GM19328 (cell line): ENCODE measurements around the gene TADA3.

Source experiments
- ATAC-seq: cut with Tn5 transposase; IDR thresholded peaks from one replicate; pipeline ENCODE4 v1.9.1; 2021; ENCODE audit warnings: mild to moderate bottlenecking, moderate library complexity; ENCODE audit not compliant: unreplicated experiment

Gene TADA3

DNA sequence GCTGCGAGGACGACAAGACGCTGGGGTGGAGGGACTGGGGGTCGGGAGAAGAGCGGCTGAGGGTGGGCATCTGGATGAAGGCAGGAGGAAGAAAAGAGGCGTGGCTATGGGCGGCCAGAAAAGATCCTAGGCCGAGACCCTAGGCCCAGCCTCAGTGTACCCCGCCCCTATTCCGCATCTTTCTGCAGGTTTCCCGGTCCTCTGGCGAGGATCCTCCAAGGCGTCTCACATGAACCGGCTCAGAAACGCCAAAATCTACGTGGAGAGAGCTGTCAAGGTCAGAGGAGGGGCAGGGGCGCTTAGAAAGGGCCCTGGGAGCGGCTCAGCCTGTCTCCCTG, 18.1 kb upstream of the TADA3 start:
- no peak for ATAC-seq

DNA sequence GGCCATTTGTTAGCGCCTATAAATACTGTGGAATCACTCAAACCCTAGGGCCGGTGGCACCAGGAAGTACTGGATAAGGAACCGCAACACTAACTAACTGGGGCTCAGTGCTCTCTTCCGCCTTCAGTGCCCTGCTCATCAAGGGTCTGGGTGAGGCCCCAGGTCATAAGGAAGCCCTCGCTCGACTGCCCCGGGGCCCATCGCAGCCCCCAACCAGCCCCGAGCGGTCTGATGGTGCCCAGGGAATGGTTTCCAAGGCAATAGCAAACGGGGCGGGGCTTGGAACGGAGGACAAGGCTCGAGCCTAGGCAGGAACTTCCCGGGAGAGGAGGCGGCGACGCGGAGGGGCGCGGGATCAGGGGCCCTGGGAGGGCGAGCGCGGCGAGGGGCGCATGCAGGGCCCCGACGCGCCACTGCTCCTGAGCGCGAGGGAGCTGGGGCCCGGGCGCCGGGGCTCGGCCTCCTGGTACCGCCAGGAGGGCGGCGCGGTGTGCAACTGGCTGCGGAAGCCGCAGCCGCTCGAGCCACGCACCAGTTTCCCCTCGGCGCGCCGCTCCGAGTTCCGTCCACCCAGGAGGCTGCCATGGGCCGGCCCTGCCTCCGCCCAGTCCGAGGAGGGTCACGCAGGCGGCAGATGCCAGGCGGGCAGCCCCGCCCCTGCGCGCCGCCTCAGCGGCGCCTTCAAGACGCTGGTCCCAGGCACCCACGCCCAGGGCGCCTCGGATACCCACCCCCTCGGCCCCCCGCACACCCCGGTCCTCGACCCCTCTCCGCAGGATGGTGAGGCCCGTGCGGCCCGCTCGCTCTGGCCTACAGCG, 17.6 kb upstream of the TADA3 start, which contains the start of gene TTLL3:
TSS of gene TTLL3 (plus strand) at position 648 of the 818 bp plus-strand sequence. CDS start 400 bp downstream, outside the sequence.
- ATAC-seq, result peak; percentile 41

GRCh38 chr3:9809239-9809614, 17.0 kb upstream of the TADA3 start:
- ATAC-seq, result no peak

GRCh38 chr3:9808345-9809037, 16.2 kb upstream of the TADA3 start:
- no peak for ATAC-seq

- no peak for ATAC-seq
Measured at GRCh38 chr3:9807981-9808344, 15.7 kb upstream of the TADA3 start.

DNA sequence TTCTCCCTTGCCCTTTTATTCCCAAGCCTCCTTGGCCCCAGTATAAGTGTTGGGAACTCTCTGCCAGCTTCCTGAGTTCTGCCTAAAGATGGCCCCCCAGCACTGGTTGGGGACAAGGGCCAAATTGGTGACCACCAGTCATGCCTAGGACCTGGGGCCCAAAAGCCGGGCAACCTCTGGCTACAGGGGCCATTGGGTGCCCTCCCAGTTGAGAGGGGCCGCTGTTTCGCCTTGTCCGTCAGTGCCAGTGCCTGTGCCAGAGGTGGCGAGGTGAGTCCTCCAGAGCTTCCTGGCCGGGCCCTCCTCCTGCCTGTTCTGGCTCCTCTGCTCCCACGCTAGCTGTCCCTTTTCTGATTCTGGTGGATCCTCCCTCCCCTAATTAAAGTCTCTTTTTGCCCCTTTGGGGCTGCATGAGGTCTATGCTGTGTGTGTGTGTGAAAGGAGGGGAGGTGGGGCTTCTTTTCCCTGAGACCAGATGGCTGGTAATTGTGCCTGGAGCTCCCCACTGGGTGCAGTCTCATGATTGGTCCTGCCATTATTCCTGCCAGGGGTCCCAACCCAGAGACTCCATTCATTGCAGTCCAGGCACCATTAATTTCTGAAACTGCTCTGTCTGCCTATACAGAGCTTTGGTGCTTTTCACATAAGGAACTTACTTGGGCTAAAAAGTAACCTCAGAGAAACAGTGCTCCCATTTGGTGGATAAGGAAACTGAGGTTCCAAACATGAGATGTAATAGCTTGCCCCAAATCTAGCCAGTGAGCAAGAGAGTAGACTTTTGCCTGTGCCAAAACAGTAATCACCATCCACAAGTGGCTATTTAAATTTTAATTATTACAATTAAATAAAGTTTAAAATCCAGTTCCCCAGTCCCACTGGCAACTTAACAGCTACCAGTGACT, 14.7 kb upstream of the TADA3 start:
- no peak for ATAC-seq

- ATAC-seq, result no peak
Measured at GRCh38 chr3:9806137-9806536, 13.9 kb upstream of the TADA3 start.

DNA sequence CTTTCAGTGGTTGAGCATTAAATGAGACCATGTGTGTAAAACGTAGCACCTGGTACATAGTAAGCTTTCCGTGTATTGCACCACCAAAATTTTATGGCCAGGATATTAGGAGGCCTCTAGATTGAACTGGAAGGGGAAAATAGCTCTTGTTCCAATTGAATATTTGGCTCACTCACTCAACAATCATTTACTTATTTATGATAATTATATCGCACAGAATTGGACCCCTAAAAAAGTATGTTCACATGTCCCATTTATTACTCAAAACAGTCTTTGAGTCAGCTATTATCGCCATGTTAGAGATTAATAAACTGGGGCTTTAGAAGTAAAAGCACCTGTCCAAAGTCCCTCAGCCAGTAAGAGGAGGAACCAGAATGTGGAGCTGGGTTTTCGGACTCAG, 12.7 kb upstream of the TADA3 start:
- no peak for ATAC-seq

DNA sequence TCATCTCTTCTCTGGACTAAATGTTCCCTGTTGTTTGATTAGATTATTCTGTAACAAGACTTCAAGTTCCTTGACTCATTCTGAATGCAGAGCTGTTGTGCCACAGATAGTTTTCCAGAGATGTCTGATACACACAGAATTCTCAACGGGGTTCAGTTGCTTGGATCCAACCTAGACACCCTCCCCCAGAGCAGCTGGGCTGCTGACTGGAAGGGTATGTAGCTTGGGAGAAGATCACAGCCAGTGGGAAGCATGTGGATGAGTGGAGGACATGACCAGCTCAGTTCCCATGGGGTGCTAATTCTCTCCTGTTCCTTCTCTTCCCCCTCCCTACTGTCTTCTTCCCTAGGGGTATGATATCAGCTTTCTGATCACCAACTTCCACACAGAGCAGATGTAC, 11.2 kb upstream of the TADA3 start:
- ATAC-seq, result no peak

DNA sequence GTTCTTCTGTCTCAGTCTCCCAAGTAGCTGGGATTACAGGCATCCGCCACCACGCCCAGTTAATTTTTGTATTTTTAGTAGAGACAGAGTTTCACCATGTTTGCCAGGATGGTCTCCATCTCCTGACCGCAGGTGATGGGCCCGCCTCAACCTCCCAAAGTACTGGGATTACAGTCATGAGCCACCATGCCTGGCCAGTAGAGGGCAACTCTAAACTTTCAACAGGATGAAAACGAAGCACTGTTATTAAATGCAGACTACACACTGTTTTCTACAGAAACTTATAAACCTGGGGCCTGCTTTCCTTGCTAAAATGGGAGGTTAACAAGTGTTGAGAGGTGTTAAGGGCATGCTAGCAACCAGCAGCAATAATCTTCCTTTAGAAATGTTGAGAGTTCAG, 8.3 kb upstream of the TADA3 start:
- no peak for ATAC-seq

- no peak for ATAC-seq
Measured at GRCh38 chr3:9797196-9797945, 5.1 kb upstream of the TADA3 start.

DNA sequence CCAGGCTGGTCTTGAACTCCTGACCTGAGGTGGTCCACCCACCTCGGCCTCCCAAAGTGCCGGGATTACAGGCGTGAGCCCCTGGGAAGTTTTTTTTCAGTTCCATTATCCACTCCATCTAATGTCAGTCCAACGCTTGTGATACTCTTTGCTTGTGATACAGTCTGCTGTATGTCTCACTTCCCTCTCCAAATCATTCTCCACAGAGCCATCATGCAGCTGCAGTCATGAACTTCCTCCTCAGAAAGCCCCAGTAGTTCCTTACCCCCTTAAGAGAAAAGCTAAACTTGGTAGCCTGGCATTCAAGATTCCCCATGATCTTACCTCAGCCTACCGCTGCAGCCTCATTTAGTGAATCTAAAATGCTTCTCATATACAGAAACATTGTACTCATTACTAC, 2.9 kb upstream of the TADA3 start:
- no peak for ATAC-seq

DNA sequence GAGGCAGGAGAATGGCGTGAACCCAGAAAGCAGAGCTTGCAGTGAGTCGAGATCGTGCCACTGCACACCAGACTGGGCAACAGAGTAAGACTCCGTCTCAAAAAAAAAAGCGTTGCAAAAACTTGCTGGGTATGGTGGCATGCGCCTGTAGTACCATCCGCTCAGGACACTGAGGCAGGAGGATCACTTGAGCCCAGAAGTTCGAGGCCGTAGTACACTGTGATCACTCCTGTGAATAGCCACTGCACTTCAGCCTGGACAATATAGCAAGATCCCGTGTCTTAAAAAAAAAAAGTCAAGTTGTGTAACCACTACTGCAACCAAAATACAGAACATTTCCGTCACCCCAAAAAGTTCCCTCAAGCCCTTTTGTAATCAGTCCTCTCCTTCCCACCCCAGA, 2.1 kb upstream of the TADA3 start:
- ATAC-seq, result no peak

DNA sequence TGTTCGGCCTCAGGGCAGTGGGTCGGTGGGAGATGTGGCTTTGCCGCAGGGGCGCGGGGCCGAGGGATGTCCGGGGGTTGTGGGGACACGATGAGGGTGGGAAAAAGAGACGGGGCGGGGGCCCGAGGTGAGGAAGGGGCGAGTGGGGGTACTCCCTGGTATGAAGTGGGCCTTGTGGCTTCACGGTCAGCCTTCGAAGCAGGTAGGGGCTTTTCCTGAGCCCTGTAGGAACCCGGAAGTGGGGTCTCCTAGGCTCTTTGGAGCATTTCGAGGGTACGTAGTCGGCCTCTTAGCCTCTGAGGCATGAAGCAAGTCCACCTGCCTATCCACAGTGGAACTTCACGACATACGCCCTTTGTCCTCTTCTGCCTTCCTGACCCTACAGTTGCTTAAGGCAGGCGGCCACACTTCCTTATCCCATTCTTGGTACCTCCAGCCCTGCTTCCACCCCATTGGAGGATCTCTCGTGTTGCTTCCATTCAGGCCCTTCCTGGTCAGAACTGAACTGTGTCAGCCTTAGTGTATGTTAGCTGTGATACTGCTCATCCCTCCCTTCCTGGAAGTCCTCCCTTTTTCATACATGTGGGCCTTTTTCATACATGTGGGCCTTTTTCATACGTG, 998 bp upstream of the TADA3 start:
- ATAC-seq, result no peak

- ATAC-seq, result no peak
Measured at GRCh38 chr3:9791790-9792404, 376 bp downstream of the TADA3 start.

GRCh38 chr3:9791127-9791526, 1.1 kb downstream of the TADA3 start:
- no peak for ATAC-seq

- no peak for ATAC-seq
Measured at GRCh38 chr3:9787714-9788113, 4.6 kb downstream of the TADA3 start.

DNA sequence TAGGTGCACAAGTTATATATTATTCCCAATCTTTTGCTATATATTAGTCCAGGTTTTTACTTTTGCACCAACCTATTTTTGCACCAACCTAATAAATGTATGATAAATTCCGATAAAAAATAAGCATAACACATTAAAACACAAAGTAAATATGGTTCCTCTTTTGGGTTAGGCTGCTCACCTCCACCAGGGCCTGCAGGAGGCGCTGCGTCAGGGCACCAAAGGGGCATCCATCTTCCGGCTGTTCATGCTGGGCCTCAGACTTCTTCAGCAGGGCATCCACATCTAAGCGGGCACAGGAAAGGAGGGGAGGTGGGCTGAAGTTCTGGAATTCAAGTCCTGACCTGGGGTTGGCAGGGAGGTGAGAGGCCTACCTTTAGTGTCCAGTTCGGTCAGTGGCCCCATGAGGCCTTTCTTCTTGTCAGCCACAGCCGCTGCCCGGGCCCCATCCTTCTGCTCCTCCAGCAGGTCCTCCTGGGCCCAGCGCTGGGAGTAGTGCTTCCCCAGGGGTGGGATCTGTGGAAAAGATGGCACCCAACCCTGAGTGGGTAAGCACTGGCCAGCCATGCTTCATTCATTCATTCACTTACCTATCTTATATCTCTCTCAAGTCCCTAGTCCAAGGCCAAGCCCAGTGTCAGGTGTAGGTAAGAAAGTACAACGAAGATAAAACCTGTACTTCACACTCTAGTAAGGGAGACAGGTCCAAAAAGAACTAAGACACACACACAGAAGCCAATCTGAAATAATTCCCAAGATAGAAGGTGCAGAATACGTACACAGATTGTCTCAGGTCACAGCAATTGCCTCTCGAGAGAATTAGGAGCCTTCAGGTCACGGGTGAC, 5.2 kb downstream of the TADA3 start:
- no peak for ATAC-seq

GRCh38 chr3:9786209-9786739, 6.0 kb downstream of the TADA3 start:
- no peak for ATAC-seq
